Pancreas (tissue), 10 donors: ENCODE measurements around the gene PSORS1C1. TPM values are rescaled to one million over a fixed set of nuclear protein-coding genes. Genes with fewer than 3 reads are reported as not detected.

Source experiments
- ATAC-seq, 4 donors: fragments of 200-7000 bp; cut with Tn5 transposase; one replicate each; pipeline versions ENCODE4 v1.8.0 to v1.9.1; 2020; ENCODE audit warnings: mild to moderate bottlenecking in 4 of 4, moderate library complexity in 4 of 4
- DNase-seq, 6 donors: peaks; one replicate each; pipeline ENCODE4 v3.0.0-alpha.2; 2020
- FAIRE-seq: peaks from 2 replicates; lab custom pipeline; 2012; peaks lifted over from hg19 to GRCh38; lab: Jason Lieb, UNC
- H3K27ac ChIP-seq, 4 donors: fragments of 200-600 bp; sonication (generic); 1 replicate in 3 of 4; 2 replicates in 1 of 4; pipeline versions ENCODE4 v1.5.0 to v1.8.0; 2020
- H3K27me3 ChIP-seq, 4 donors: fragments of 200-600 bp; one replicate each; pipeline ENCODE4 v1.8.0; 2021
- H3K36me3 ChIP-seq, 3 donors: fragments of 200-600 bp; sonication (generic) in 1 of 3; one replicate each; pipeline versions ENCODE4 v1.5.0 to v1.8.0; 2020 to 2021
- H3K4me1 ChIP-seq, 3 donors: fragments of 200-600 bp; one replicate each; pipeline ENCODE4 v1.8.0; 2021
- H3K4me3 ChIP-seq, 4 donors: fragments of 200-600 bp; sonication (generic) in 2 of 4; one replicate each; pipeline versions ENCODE4 v1.5.0 to v1.8.0; 2020 to 2021
- H3K9me3 ChIP-seq, 4 donors: fragments of 200-600 bp; one replicate each; pipeline ENCODE4 v1.8.0; 2021
- WGBS, 2 donors: extraction: QIAGEN DNeasy Blood & Tissue Kit; methylation state at CpG; one replicate each; pipeline ENCODE4 v1.1.7; 2013; 5-methylcytosine and 5-hydroxymethylcytosine counted together
- intact Hi-C, 3 donors: fragments of 100-400 bp; cut with DNase I; formaldehyde crosslinking; loops; one replicate each; pipeline versions ENCODE4 v1.11.1 to v1.14.2; 2022
- polyA plus RNA-seq, 2 donors: library from polyadenylated mRNA; stranded (reverse); fragments of 200-250 nt; gene quantifications; one replicate each; pipeline ENCODE4 v1.2.3, GENCODE V29; 2013
- total RNA-seq, 6 donors: library from RNA; stranded (reverse); fragmentation: NEBNext Ultra II Directional in 4 of 6; extraction: Animal tissue kit (Norgen Biotek cat#: 25700) in 4 of 6; gene quantifications; one replicate each; pipeline versions ENCODE4 v1.2.1 to v1.2.4, GENCODE V29; 2021 to 2023
- TF ChIP-seq, protein P1 (sequence below), 4 donors: fragments of 200-600 bp; sonication (generic) in 3 of 4; IDR thresholded peaks; one replicate each; pipeline versions ENCODE4 v1.5.0 to v1.8.0; 2021; ENCODE audit warnings: antibody characterized with exemption in 4 of 4
- donor health status: healthy with polysubstance abuse.
- donor health status: DM: no; HTN: no; CAD: no; lungs with moderate emphysema.
- donor health status: DM: no; HTN: no; CAD: no.
- donor health status: control.
- donor health status: control.
- donor health status: Bipolar disorder and iron deficiency.
- donor health status: DM: yes; HTN: yes; CAD: no.
- donor health status: DM: no; HTN: no; CAD: no.
- donor health status: DM: no; HTN: no; CAD: no.
- donor health status: DM: yes; HTN: yes; CAD: no.

Gene PSORS1C1
- total and polyA plus RNA-seq, 8 donors = 0.06 to 1.9 (median 0.49) TPM

DNA sequence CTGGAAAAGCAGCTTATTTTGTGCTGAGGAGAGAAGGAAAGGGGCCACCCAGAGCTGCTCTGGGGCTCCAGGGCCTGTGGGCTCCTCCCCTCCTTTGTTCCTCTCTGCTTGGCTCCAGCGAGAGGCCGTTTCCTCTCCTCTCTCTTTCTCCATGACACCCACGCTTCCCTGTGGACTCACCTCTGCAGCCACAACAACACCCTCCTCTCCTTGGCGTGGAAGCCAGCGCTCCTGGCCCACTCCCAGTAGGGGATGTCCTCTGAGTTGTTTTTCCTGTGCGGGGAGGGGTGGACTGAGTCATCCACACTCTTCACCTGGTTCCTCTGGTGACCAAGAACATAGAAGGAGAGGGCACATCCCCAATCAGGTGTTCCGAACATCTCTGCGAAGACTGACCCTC, 10.6 kb downstream of the PSORS1C1 start:
- ATAC-seq (peak in 3 of 4 donors; percentile 21 to 50 (median 50)), DNase-seq (peak in 3 of 6 donors; percentile 31 to 50 (median 37)), FAIRE-seq (no peak)
- Histone ChIP-seq H3K36me3 (no peaks in the 10 kb centered on the region), H3K4me3 (no peak overlapping the region), H3K9me3 (no peaks in the 10 kb centered on the region), H3K27me3 (no peaks in the 10 kb centered on the region), H3K27ac (peak overlapping the region in 3 of 4 donors; percentile 16 to 67 (median 54)), H3K4me1 (peaks cover 0 to 12% (median 0%) of the 10 kb centered on the region in 3 donors)
- TF ChIP-seq, protein P1, sequence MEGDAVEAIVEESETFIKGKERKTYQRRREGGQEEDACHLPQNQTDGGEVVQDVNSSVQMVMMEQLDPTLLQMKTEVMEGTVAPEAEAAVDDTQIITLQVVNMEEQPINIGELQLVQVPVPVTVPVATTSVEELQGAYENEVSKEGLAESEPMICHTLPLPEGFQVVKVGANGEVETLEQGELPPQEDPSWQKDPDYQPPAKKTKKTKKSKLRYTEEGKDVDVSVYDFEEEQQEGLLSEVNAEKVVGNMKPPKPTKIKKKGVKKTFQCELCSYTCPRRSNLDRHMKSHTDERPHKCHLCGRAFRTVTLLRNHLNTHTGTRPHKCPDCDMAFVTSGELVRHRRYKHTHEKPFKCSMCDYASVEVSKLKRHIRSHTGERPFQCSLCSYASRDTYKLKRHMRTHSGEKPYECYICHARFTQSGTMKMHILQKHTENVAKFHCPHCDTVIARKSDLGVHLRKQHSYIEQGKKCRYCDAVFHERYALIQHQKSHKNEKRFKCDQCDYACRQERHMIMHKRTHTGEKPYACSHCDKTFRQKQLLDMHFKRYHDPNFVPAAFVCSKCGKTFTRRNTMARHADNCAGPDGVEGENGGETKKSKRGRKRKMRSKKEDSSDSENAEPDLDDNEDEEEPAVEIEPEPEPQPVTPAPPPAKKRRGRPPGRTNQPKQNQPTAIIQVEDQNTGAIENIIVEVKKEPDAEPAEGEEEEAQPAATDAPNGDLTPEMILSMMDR (IDR thresholded peaks at IDR 0.05) = no peak
- intact Hi-C loops = no loop called here
- WGBS, 2 donors = 62 to 68% methylated on average over 8 of the region's 8 CpGs

GRCh38 chr6:31125586-31126363, 11.2 kb downstream of the PSORS1C1 start:
- no peaks in the 10 kb centered on the region for H3K27me3 ChIP-seq
- no peak overlapping the region for H3K4me3 ChIP-seq
- DNase-seq = peak in 1 of 6 donors; percentile 18
- peak in 1 of 4 donors; percentile 5 for ATAC-seq
- no peak for FAIRE-seq
- peak overlapping the region in 3 of 4 donors; percentile 16 to 67 (median 54) for H3K27ac ChIP-seq
- 64 to 72% methylated on average over 12 of the region's 12 CpGs for WGBS, 2 donors
- intact Hi-C loops = no loop called here
- H3K4me1 ChIP-seq = peaks cover 0 to 12% (median 0%) of the 10 kb centered on the region in 3 donors
- H3K36me3 ChIP-seq = no peaks in the 10 kb centered on the region
- no peaks in the 10 kb centered on the region for H3K9me3 ChIP-seq
- TF ChIP-seq, protein P1 (IDR thresholded peaks at IDR 0.05) = no peak

- 54 to 63% methylated on average over 16 of the region's 16 CpGs for WGBS, 2 donors
- FAIRE-seq (no peak), DNase-seq (no peak), ATAC-seq (peak in 2 of 4 donors; percentile 2 to 12)
- H3K27ac ChIP-seq = peak overlapping the region in 2 of 4 donors; percentile 54 to 67
- TF ChIP-seq, protein P1 (IDR thresholded peaks at IDR 0.05) = no peak
- no peaks in the 10 kb centered on the region for H3K9me3 ChIP-seq
- H3K4me3 ChIP-seq = no peak overlapping the region
- no peaks in the 10 kb centered on the region for H3K36me3 ChIP-seq
- intact Hi-C loops = no loop called here
- H3K27me3 ChIP-seq = no peaks in the 10 kb centered on the region
- H3K4me1 ChIP-seq = peaks cover 0 to 12% (median 0%) of the 10 kb centered on the region in 3 donors
Observed at GRCh38 chr6:31126396-31127175, 12.0 kb downstream of the PSORS1C1 start.

- no peaks in the 10 kb centered on the region for H3K4me1 ChIP-seq
- intact Hi-C loops = no loop called here
- ATAC-seq (peak; percentile 57 to 80 (median 72)), DNase-seq (peak in 5 of 6 donors; percentile 40 to 89 (median 71)), FAIRE-seq (no peak)
- H3K27me3 ChIP-seq = no peaks in the 10 kb centered on the region
- H3K4me3 ChIP-seq = no peak overlapping the region
- no peaks in the 10 kb centered on the region for H3K36me3 ChIP-seq
- H3K9me3 ChIP-seq = no peaks in the 10 kb centered on the region
- TF ChIP-seq, protein P1 (IDR thresholded peaks at IDR 0.05) = peak; percentile 80 to 88 (median 86)
- WGBS, 2 donors = 1 to 5% methylated on average over 8 of the region's 8 CpGs
- H3K27ac ChIP-seq = no peak overlapping the region
Observed at GRCh38 chr6:31128093-31128676, 13.6 kb downstream of the PSORS1C1 start.
